Measurements from ENCODE around the gene PHIP.

Gene PHIP

GRCh38 chr6:78910010-78910409, 168.0 kb downstream of the PHIP start (continued):
- no peak for TF ChIP-seq ZNF561 (tag by site-specific recombination; IDR thresholded peaks at IDR 0.05; ENCODE audit: borderline replicate concordance)
- TF ChIP-seq ZNF239 (tag by site-specific recombination; IDR thresholded peaks at IDR 0.05): no peak
- TF ChIP-seq, protein P1, sequence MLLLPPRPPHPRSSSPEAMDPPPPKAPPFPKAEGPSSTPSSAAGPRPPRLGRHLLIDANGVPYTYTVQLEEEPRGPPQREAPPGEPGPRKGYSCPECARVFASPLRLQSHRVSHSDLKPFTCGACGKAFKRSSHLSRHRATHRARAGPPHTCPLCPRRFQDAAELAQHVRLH (tag by site-specific recombination; IDR thresholded peaks at IDR 0.05): no peak

- Histone ChIP-seq H3K9me3 (ENCODE audit: control insufficient read depth, insufficient read depth, low read depth, low read length) (no peaks in the 10 kb centered on the region), H3K27ac (ENCODE audit: extremely low read depth, low read depth, low read length) (no peak overlapping the region), H3K36me3 (ENCODE audit: control insufficient read depth in 2 of 2, insufficient read depth in 1 of 2, low read length in 2 of 2) (peaks cover 0 to 12% of the 10 kb centered on the region in 2 experiments; a peak in 1 of 3 replicates), H3K4me1 (ENCODE audit: control insufficient read depth, insufficient read depth, low read length) (no peaks in the 10 kb centered on the region), H3K4me3 (ENCODE audit: low read depth, low read length) (no peak overlapping the region)
- no peak for TF ChIP-seq SALL2 (tag by site-specific recombination; IDR thresholded peaks at IDR 0.05; ENCODE audit: borderline replicate concordance)
- TF ChIP-seq ZNF660 (tag by site-specific recombination; IDR thresholded peaks at IDR 0.05): no peak
- TF ChIP-seq ZNF639 (tag by site-specific recombination; IDR thresholded peaks at IDR 0.05): no peak
- no peak for TF ChIP-seq ZBTB10 (tag by site-specific recombination; IDR thresholded peaks at IDR 0.05)
- no peak for TF ChIP-seq ZNF302 (tag by site-specific recombination; IDR thresholded peaks at IDR 0.05; ENCODE audit: low read depth)
- no peak for TF ChIP-seq PRDM10 (tag by site-specific recombination; IDR thresholded peaks at IDR 0.05)
- ChIA-PET POLR2A (no interaction called here), CTCF (no interaction called here)
Measured at GRCh38 chr6:78909391-78909790, 168.7 kb downstream of the PHIP start.

DNA sequence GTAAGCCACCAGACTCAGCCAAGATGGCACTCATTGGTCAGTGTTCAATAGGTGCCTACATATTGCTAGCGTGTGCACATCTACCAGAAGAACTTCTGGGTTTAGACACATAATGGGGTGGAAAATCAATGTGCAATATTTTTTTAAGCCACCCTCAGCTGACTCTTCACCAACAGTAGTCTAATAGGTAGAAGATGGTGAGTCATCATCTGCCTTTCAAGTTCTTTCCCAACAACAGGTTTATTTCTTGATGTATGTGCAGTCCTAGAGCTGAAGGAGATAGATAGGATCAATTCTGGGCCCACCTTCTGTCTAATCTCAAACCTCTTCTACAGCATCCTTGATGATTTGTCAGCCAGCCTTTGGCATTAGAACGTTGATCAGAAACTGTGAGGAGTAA, 169.4 kb downstream of the PHIP start:
- Histone ChIP-seq H3K4me3 (ENCODE audit: low read depth, low read length) (no peak overlapping the region), H3K4me1 (ENCODE audit: control insufficient read depth, insufficient read depth, low read length) (no peaks in the 10 kb centered on the region), H3K9me3 (ENCODE audit: control insufficient read depth, insufficient read depth, low read depth, low read length) (no peaks in the 10 kb centered on the region), H3K27ac (ENCODE audit: extremely low read depth, low read depth, low read length) (no peak overlapping the region), H3K36me3 (ENCODE audit: control insufficient read depth in 2 of 2, insufficient read depth in 1 of 2, low read length in 2 of 2) (peaks cover 0 to 18% of the 10 kb centered on the region in 2 experiments; a peak in 1 of 3 replicates)
- ChIA-PET CTCF (interaction anchor here (1.1 kb wide), 1 partner anchor 9 kb away, joined by 3 read pairs; no protein-coding TSS in a partner anchor), POLR2A (interaction anchor here (0.6 kb wide), 1 partner anchor 38 kb away, joined by 3 read pairs; no protein-coding TSS in a partner anchor)
- no peak for TF ChIP-seq ZNF747 (tag by site-specific recombination; IDR thresholded peaks at IDR 0.05)
- no peak for TF ChIP-seq IKZF3 (tag by site-specific recombination; IDR thresholded peaks at IDR 0.05)
- TF ChIP-seq, protein P1 (tag by site-specific recombination; IDR thresholded peaks at IDR 0.05): no peak
- no peak for TF ChIP-seq ZNF202 (tag by site-specific recombination; IDR thresholded peaks at IDR 0.05; ENCODE audit: borderline replicate concordance)
- no peak for TF ChIP-seq REPIN1 (tag by site-specific recombination; IDR thresholded peaks at IDR 0.05; ENCODE audit: low read depth)
- TF ChIP-seq ZNF513 (tag by site-specific recombination; IDR thresholded peaks at IDR 0.05): no peak
- TF ChIP-seq, protein P2, sequence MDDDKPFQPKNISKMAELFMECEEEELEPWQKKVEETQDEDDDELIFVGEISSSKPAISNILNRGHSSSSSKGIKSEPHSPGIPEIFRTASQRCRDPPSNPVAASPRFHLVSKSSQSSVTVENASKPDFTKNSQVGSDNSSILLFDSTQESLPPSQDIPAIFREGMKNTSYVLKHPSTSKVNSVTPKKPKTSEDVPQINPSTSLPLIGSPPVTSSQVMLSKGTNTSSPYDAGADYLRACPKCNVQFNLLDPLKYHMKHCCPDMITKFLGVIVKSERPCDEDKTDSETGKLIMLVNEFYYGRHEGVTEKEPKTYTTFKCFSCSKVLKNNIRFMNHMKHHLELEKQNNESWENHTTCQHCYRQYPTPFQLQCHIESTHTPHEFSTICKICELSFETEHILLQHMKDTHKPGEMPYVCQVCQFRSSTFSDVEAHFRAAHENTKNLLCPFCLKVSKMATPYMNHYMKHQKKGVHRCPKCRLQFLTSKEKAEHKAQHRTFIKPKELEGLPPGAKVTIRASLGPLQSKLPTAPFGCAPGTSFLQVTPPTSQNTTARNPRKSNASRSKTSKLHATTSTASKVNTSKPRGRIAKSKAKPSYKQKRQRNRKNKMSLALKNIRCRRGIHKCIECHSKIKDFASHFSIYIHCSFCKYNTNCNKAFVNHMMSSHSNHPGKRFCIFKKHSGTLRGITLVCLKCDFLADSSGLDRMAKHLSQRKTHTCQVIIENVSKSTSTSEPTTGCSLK (tag by site-specific recombination; IDR thresholded peaks at IDR 0.05): no peak
- TF ChIP-seq, protein P3, sequence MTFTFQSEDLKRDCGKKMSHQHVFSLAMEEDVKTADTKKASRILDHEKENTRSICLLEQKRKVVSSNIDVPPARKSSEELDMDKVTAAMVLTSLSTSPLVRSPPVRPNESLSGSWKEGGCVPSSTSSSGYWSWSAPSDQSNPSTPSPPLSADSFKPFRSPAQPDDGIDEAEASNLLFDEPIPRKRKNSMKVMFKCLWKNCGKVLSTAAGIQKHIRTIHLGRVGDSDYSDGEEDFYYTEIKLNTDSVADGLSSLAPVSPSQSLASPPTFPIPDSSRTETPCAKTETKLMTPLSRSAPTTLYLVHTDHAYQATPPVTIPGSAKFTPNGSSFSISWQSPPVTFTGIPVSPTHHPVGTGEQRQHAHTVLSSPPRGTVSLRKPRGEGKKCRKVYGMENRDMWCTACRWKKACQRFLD (tag by site-specific recombination; IDR thresholded peaks at IDR 0.05): no peak
- no peak for TF ChIP-seq ZBTB17 (tag by site-specific recombination; IDR thresholded peaks at IDR 0.05)
- no peak for TF ChIP-seq MYNN (tag by site-specific recombination; IDR thresholded peaks at IDR 0.05; ENCODE audit: borderline replicate concordance)
- TF ChIP-seq ZNF837 (tag by site-specific recombination; IDR thresholded peaks at IDR 0.05): no peak

Measured in HEK293 (cell line).